Measurements from ENCODE around the gene DRD3. TPM values are rescaled to one million over a fixed set of nuclear protein-coding genes. Genes with fewer than 3 reads are reported as not detected.
A peak's percentile ranks its signal among the peaks of the same experiment; 100 is the strongest.

DRD3 gene
- total and polyA plus RNA-seq, 4 donors: not detected

DNA sequence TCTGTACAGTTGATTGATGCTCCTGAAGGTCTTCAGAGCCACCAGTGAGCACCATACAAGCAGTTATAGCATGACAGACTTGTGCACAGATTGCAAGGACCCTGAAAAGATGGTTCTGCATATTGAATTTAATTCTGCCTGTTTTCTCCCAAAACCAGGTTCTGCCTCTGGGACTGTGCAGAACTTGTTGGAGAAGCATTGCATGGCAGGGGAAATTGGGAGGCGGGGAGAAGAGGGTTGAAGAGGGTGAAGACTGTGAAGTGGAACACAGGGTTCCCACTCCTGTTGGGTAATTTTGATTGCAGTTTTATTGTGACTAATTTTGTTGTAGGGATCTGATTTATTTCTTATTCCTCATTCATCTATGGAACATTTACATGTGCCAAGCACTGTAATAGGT lies 48.2 kb upstream of the DRD3 start (continued):
- TF ChIP-seq, protein P1, sequence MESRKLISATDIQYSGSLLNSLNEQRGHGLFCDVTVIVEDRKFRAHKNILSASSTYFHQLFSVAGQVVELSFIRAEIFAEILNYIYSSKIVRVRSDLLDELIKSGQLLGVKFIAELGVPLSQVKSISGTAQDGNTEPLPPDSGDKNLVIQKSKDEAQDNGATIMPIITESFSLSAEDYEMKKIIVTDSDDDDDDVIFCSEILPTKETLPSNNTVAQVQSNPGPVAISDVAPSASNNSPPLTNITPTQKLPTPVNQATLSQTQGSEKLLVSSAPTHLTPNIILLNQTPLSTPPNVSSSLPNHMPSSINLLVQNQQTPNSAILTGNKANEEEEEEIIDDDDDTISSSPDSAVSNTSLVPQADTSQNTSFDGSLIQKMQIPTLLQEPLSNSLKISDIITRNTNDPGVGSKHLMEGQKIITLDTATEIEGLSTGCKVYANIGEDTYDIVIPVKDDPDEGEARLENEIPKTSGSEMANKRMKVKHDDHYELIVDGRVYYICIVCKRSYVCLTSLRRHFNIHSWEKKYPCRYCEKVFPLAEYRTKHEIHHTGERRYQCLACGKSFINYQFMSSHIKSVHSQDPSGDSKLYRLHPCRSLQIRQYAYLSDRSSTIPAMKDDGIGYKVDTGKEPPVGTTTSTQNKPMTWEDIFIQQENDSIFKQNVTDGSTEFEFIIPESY (IDR thresholded peaks at IDR 0.05): no peak

DNA sequence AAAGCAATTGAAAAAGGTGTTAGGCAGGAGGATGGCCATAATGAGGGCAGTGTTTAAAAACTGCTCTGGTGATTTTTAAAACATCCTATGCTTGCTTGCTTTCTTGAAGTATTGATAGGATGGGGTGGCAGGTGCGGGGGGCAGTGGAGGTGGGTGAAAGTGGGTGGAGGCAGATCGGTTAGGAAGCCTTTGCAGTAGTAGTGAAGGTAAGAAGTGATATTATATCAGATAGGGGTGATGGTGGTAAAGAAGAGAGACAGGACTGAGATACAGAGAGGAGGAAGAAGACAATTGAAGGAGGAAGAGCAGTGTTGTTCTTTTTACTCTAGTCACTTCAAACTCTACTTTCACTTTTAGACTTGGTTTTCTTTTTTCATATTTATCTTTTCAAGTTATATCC lies 47.5 kb upstream of the DRD3 start:
- no peak overlapping the region for H3K4me3 ChIP-seq (ENCODE audit: low read depth in 1 of 3, low read length in 3 of 3)
- WGBS: 86% methylated on average over 2 of the region's 2 CpGs
- DNase-seq (ENCODE audit: low spot score): no peak
- H3K27me3 ChIP-seq (ENCODE audit: control insufficient read depth in 4 of 4, insufficient read depth in 4 of 4, low read length in 3 of 4): no peaks in the 10 kb centered on the region
- no peak for TF ChIP-seq RXRA (IDR thresholded peaks at IDR 0.05)
- no peak overlapping the region for H3K27ac ChIP-seq (ENCODE audit: low read depth in 1 of 2, low read length in 2 of 2)
- no peak overlapping the region for H3K9ac ChIP-seq (ENCODE audit: low read depth in 1 of 2, low read length in 2 of 2)
- H3K36me3 ChIP-seq (ENCODE audit: control insufficient read depth in 4 of 4, insufficient read depth in 3 of 4, low read depth in 1 of 4, low read length in 3 of 4): no peaks in the 10 kb centered on the region
- no peaks in the 10 kb centered on the region for H3K4me1 ChIP-seq (ENCODE audit: control insufficient read depth in 4 of 4, insufficient read depth in 4 of 4, low read length in 3 of 4)
- H3K9me3 ChIP-seq (ENCODE audit: control insufficient read depth in 4 of 4, low read length in 3 of 4): peaks cover 4 to 13% (median 9%) of the 10 kb centered on the region in 4 donors

DNA sequence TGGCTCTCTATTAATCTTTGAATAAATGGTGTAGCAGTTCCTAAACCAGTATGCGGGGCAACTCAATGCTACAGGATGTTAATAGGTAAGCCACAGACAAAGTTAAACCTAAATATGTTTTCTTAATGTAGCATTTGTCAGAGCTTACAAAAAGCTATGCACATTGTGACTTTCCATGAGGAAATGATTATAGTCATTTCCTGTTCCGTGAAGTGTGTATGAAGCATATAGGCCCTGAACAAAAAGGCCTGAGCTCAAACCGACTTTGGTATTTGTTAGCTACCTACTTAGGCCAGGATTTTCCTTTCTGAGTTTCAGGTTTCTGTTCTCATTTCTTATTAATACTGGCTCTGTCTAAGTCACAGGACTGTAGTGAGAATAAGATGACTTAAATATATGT lies 44.3 kb upstream of the DRD3 start:
- WGBS: 84% methylated on average over 3 of the region's 3 CpGs
- no peak overlapping the region for H3K27ac ChIP-seq (ENCODE audit: low read depth in 1 of 2, low read length in 2 of 2)
- DNase-seq (ENCODE audit: low spot score): no peak
- no peak overlapping the region for H3K4me3 ChIP-seq (ENCODE audit: low read depth in 1 of 3, low read length in 3 of 3)
- TF ChIP-seq YY1 (IDR thresholded peaks at IDR 0.05) (no peak), HNF4A (conservative IDR thresholded peaks at IDR 0.05) (no peak), SP1 (IDR thresholded peaks at IDR 0.05) (no peak), EGR1 (IDR thresholded peaks at IDR 0.05; ENCODE audit: low read depth in 2 of 2) (no peak), JUND (IDR thresholded peaks at IDR 0.05) (no peak), HNF4G (IDR thresholded peaks at IDR 0.05) (no peak), RAD21 (IDR thresholded peaks at IDR 0.05) (no peak), FOXA1 (IDR thresholded peaks at IDR 0.05) (no peak), RXRA (IDR thresholded peaks at IDR 0.05) (no peak), FOXA2 (IDR thresholded peaks at IDR 0.05) (no peak), GABPA (IDR thresholded peaks at IDR 0.05 in 1 of 2, conservative IDR thresholded peaks at IDR 0.05 in 1 of 2) (no peak)
- TF ChIP-seq, protein P2, sequence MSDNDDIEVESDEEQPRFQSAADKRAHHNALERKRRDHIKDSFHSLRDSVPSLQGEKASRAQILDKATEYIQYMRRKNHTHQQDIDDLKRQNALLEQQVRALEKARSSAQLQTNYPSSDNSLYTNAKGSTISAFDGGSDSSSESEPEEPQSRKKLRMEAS (IDR thresholded peaks at IDR 0.05): no peak
- TF ChIP-seq, protein P3, sequence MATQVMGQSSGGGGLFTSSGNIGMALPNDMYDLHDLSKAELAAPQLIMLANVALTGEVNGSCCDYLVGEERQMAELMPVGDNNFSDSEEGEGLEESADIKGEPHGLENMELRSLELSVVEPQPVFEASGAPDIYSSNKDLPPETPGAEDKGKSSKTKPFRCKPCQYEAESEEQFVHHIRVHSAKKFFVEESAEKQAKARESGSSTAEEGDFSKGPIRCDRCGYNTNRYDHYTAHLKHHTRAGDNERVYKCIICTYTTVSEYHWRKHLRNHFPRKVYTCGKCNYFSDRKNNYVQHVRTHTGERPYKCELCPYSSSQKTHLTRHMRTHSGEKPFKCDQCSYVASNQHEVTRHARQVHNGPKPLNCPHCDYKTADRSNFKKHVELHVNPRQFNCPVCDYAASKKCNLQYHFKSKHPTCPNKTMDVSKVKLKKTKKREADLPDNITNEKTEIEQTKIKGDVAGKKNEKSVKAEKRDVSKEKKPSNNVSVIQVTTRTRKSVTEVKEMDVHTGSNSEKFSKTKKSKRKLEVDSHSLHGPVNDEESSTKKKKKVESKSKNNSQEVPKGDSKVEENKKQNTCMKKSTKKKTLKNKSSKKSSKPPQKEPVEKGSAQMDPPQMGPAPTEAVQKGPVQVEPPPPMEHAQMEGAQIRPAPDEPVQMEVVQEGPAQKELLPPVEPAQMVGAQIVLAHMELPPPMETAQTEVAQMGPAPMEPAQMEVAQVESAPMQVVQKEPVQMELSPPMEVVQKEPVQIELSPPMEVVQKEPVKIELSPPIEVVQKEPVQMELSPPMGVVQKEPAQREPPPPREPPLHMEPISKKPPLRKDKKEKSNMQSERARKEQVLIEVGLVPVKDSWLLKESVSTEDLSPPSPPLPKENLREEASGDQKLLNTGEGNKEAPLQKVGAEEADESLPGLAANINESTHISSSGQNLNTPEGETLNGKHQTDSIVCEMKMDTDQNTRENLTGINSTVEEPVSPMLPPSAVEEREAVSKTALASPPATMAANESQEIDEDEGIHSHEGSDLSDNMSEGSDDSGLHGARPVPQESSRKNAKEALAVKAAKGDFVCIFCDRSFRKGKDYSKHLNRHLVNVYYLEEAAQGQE (IDR thresholded peaks at IDR 0.05): no peak
- TF ChIP-seq, protein P1 (IDR thresholded peaks at IDR 0.05): no peak
- TF ChIP-seq, protein P4, sequence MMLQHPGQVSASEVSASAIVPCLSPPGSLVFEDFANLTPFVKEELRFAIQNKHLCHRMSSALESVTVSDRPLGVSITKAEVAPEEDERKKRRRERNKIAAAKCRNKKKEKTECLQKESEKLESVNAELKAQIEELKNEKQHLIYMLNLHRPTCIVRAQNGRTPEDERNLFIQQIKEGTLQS (IDR thresholded peaks at IDR 0.05): no peak
- TF ChIP-seq, protein P5, sequence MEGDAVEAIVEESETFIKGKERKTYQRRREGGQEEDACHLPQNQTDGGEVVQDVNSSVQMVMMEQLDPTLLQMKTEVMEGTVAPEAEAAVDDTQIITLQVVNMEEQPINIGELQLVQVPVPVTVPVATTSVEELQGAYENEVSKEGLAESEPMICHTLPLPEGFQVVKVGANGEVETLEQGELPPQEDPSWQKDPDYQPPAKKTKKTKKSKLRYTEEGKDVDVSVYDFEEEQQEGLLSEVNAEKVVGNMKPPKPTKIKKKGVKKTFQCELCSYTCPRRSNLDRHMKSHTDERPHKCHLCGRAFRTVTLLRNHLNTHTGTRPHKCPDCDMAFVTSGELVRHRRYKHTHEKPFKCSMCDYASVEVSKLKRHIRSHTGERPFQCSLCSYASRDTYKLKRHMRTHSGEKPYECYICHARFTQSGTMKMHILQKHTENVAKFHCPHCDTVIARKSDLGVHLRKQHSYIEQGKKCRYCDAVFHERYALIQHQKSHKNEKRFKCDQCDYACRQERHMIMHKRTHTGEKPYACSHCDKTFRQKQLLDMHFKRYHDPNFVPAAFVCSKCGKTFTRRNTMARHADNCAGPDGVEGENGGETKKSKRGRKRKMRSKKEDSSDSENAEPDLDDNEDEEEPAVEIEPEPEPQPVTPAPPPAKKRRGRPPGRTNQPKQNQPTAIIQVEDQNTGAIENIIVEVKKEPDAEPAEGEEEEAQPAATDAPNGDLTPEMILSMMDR (IDR thresholded peaks at IDR 0.05; ENCODE audit: low read depth, low read length, missing input control): no peak
- no peaks in the 10 kb centered on the region for H3K4me1 ChIP-seq (ENCODE audit: control insufficient read depth in 4 of 4, insufficient read depth in 4 of 4, low read length in 3 of 4)
- peak overlapping the region in 1 of 2 donors; percentile 37 for H3K9ac ChIP-seq (ENCODE audit: low read depth in 1 of 2, low read length in 2 of 2)
- H3K9me3 ChIP-seq (ENCODE audit: control insufficient read depth in 4 of 4, low read length in 3 of 4): peaks cover 4 to 13% (median 9%) of the 10 kb centered on the region in 4 donors
- H3K27me3 ChIP-seq (ENCODE audit: control insufficient read depth in 4 of 4, insufficient read depth in 4 of 4, low read length in 3 of 4): no peaks in the 10 kb centered on the region
- H3K36me3 ChIP-seq (ENCODE audit: control insufficient read depth in 4 of 4, insufficient read depth in 3 of 4, low read depth in 1 of 4, low read length in 3 of 4): no peaks in the 10 kb centered on the region

Measured in liver (tissue), 9 donors.